ENCODE measurements around the gene SPINK2.

SPINK2 gene

GRCh38 chr4:56828784-56829535 is 7.5 kb upstream of the SPINK2 start:
- no peak for TF ChIP-seq CTCF (IDR thresholded peaks at IDR 0.05; ENCODE audit: control insufficient read depth, extremely low read depth, insufficient read depth)
- H3K4me3 ChIP-seq (ENCODE audit: low read depth, low read length) = no peak overlapping the region
- DNase-seq (ENCODE audit: low read depth) = no peak

- no peak overlapping the region for H3K4me3 ChIP-seq (ENCODE audit: low read depth, low read length)
- no peak for TF ChIP-seq CTCF (IDR thresholded peaks at IDR 0.05; ENCODE audit: control insufficient read depth, extremely low read depth, insufficient read depth)
- no peak for DNase-seq (ENCODE audit: low read depth)
Measured at GRCh38 chr4:56823933-56824600, 2.6 kb upstream of the SPINK2 start.

- TF ChIP-seq CTCF (IDR thresholded peaks at IDR 0.05; ENCODE audit: control insufficient read depth, extremely low read depth, insufficient read depth) = no peak
- no peak for DNase-seq (ENCODE audit: low read depth)
- no peak overlapping the region for H3K4me3 ChIP-seq (ENCODE audit: low read depth, low read length)
Measured at GRCh38 chr4:56818797-56819196, 2.7 kb downstream of the SPINK2 start.

- TF ChIP-seq CTCF (IDR thresholded peaks at IDR 0.05; ENCODE audit: control insufficient read depth, extremely low read depth, insufficient read depth) = no peak
- DNase-seq (ENCODE audit: low read depth) = no peak
- H3K4me3 ChIP-seq (ENCODE audit: low read depth, low read length) = no peak overlapping the region
Measured at GRCh38 chr4:56817840-56818491, 3.5 kb downstream of the SPINK2 start.

- no peak for DNase-seq (ENCODE audit: low read depth)
- H3K4me3 ChIP-seq (ENCODE audit: low read depth, low read length) = no peak overlapping the region
- TF ChIP-seq CTCF (IDR thresholded peaks at IDR 0.05; ENCODE audit: control insufficient read depth, extremely low read depth, insufficient read depth) = no peak
Measured at GRCh38 chr4:56806666-56807065, 14.8 kb downstream of the SPINK2 start.

- H3K4me3 ChIP-seq (ENCODE audit: low read depth, low read length) = no peak overlapping the region
- no peak for TF ChIP-seq CTCF (IDR thresholded peaks at IDR 0.05; ENCODE audit: control insufficient read depth, extremely low read depth, insufficient read depth)
- no peak for DNase-seq (ENCODE audit: low read depth)
Measured at GRCh38 chr4:56804551-56804950, 16.9 kb downstream of the SPINK2 start.
